Activated T-helper 9 cell treated with anti-CD3 and anti-CD28 coated beads, Interleukin-2, amount 50 U/mL, for 16 hours (primary cell): ENCODE measurements around the gene WNT10A.
"Not testable (repeated sequence)": the region's sequence is repeated elsewhere in the genome, so short reads cannot be mapped to it uniquely, and the experiment has no call there.

Experiments used
- DNase-seq: peaks from one replicate; pipeline ENCODE4 v3.0.0-alpha.2; 2020; ENCODE audit warnings: low read depth

WNT10A gene

DNA sequence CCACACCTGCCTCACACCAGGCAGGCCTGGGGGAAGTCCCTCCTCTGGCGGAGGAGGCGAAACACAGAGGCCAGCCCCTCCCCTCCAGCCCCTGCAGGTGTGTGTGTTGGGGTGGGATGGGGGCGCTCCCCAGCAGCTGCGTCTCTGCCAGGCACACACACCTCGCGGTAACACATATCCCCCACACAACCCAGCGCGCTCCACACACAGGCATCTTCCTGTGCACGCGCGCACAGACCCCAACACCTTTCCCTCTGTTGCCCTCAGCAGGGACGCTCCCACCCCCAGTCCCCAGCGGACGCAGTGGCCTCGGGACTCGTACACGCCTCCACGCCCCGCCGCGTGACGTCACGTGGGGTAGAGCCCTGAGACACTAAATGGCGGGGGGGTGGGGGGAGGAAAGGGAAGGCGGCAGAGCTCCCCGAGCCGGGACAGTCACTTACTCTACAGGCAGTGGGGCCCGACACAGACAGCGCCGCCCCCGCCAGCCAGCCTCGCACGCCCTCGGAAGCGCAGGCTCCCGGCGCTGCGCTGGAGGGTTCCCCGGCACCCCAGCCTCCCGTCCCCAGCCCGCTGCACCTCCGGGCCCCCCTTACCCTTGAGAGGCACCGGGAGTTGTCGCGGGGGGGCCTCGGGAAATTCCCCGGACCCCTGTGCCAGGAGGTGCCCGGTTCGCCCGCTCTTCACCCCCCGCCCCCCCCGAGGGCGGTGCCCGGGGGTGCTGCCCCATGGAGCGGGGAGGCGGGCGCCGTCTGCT lies at the start of gene WNT10A:
Gene WNT10A (plus strand): TSS at position 751 of the 757 bp plus-strand sequence. CDS start 144 bp downstream, outside the sequence.
- DNase-seq: peak; percentile 75

GRCh38 chr2:218831378-218831990 lies 49.2 kb upstream of the WNT10A start, which contains the start of gene PRKAG3:
Gene PRKAG3 (minus strand): TSS chr2:218831803.
- no peak for DNase-seq

DNA sequence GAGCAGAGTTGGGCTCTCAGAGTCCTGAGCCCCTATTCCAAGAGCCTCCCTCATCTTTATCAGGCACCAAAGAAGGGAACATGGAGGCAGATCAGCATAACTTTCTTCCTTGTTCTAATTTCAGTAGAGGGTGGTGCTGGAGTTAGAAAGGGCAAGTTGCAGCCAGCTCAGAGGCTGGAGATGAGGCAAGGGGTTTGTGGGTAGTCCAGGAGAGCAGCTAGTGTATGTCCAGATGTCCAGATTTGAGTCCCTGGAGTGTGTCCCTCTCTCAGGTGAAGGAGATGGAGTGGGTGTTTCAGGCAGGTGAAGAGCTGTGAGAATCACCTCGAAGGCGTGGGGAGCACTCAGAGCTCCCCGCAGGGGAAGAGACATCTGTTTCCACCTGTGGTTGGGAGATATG lies 48.6 kb upstream of the WNT10A start:
- no peak for DNase-seq

- no peak for DNase-seq
These were observed 48.1 kb upstream of the WNT10A start for GRCh38 chr2:218832520-218832919.

DNA sequence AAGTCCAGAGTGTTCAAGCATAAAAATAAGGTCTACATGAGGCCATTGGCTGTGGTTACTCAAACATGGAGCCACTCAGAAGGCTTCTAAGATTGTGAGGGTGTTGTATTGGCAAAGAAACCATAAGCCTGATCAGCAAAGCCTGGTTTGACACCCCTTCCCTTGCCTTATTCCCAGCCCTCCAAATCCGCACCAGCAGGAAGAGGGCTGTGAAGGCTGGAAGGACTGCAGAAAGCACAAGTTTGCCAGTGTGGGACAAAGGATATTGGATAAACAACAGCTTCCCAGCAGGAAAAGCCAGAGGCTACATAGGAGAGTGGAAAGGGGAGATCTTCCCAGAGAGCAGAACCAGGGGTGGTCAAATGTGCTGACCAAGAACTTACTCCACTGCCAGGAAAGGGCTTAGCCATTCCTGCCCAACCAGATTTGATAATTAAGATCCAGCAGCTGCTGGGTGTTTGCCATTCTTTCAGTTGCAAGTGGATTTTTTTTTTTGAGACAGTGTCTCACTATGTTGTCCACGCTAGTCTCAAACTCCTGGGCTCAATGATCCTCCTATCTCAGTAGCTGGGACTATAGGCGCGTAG lies 47.5 kb upstream of the WNT10A start:
- no peak for DNase-seq

DNA sequence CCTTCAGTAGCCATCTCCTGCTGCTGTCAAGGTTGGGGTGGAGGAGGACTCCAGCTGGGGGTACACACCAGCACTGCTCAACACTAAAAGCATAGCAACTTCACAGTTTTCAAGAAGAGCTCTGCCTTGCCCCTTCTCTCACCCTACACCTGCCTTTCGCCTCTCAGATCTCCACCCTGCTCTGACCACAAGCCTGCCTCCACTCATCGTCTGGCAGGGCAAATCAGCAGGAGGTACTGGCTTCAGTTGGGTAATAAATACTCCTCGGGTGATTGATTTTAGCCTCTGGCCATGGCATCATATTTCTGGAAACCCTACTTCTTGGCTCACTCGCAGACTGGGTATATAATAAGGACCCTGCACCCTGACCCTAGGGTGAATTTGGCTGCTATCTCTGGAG lies 46.0 kb upstream of the WNT10A start:
- no peak for DNase-seq

GRCh38 chr2:218837495-218837894 lies 43.2 kb upstream of the WNT10A start:
- DNase-seq: no peak

- no peak for DNase-seq
These were observed 41.2 kb upstream of the WNT10A start for GRCh38 chr2:218839430-218839829.

DNA sequence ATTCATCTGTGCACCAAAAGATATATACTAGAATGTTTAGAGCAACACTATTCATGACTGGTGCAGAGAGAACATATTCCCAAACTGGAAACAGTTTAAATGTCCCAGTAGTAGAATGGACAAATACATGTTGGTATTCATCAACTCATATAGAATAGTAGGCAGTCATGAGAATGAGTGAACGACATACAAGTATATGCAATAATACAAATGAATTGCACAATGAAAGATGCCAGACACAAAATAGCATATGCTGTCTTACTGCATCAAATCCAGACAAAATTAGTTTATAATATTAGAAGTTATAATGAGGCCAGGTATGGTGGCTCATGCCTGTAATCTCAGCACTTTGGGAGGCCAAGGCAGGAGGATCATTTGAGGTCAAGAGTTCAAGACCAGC lies 40.8 kb upstream of the WNT10A start:
- no peak for DNase-seq

DNA sequence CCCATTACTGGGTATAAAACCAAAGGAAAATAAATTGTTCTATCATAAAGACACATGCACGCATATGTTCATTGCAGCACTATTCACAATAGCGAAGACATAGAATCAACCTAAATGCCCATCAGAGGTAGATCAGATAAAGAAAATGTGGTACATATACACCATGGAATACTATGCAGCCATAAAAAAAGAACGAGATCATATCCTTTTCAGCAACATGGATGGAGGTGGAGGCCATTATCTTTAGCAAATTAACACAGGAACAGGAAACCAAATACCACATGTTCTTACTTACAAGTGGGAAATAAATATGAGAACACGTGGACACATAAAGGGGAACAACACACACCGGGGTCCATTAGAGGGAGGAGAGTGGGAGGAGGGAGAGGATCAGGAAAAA lies 36.3 kb upstream of the WNT10A start:
- DNase-seq: not testable (repeated sequence)

GRCh38 chr2:218846963-218847362 lies 33.7 kb upstream of the WNT10A start:
- not testable (repeated sequence) for DNase-seq

- DNase-seq: no peak
These were observed 30.9 kb upstream of the WNT10A start for GRCh38 chr2:218849721-218850120.

- no peak for DNase-seq
These were observed 29.9 kb upstream of the WNT10A start for GRCh38 chr2:218850796-218851195.

- DNase-seq: no peak
These were observed 29.4 kb upstream of the WNT10A start for GRCh38 chr2:218851286-218851685.

DNA sequence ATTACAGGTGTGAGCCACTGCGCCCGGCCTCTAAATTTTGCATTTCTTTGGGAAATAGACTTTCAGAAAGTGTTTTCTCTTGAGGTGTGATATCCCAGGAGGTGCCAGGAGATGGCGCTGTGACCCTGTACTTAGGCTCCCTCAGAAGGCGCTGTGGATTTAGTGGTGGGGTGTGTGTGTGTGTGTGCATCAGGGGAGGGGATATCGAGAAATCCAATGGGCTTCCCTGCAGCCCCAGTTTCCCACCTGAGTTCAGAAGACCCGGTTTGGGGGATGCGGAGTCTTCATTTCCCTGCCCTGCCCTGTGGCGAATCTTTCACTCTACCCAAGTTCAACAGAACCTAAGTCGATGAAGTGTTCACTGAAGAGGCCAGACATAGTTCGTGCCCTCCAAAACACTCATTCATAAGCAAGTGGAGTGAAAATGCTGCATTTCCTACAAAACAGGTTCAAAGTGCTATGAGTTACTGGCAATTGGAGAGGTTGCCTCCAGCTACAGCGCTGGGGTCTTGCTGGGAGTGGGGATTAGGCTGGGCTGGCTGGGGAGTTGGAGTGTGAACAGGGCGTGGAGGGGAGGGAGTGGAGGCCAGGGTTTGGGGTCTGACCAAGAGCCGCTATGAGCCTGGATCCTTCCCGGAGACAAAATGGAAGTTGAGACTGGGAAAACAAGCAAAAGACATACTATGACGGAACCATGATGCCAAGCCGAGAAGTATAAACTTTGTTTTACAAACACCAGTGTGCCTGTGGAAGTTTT lies 27.6 kb upstream of the WNT10A start:
- DNase-seq: peak; percentile 40

DNA sequence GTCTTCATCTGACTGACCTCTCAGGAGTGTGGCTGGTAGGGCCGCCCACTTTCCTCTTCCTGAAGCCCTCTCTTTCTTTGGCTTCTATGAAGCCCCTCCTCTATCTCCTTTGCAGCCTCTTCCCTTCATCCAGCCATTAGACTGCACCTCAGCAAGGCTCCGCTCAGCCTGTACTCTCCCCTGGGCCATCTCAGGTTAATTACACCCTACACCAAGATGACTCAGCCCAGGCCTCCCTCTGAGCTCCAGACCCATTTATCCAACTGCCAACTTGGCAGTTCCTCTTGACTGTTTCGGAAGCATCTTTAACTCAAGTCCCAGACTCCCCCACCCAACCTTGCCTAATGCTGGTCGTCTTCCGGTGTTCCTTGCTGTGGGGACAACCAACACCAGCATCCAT lies 26.9 kb upstream of the WNT10A start:
- DNase-seq: no peak

DNA sequence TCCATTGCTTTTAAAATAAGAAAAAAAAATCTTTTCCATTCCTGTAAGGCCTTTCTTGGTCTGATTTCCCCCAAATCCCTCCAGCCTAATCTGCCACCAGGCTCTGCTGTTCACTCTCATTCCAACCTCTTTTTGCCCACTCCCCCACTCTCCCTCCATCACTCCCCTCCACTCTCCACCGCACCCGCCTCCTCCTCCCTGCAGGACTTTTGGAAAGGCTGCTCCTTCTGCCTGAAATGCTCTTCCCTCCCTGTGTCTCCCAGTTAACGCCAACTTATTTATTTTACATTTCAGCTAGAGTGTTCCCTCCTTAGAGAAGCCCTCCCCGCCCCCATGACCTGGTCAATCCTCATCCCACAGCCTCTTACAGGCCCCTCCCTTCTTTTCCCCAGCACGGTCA lies 25.8 kb upstream of the WNT10A start:
- no peak for DNase-seq

DNA sequence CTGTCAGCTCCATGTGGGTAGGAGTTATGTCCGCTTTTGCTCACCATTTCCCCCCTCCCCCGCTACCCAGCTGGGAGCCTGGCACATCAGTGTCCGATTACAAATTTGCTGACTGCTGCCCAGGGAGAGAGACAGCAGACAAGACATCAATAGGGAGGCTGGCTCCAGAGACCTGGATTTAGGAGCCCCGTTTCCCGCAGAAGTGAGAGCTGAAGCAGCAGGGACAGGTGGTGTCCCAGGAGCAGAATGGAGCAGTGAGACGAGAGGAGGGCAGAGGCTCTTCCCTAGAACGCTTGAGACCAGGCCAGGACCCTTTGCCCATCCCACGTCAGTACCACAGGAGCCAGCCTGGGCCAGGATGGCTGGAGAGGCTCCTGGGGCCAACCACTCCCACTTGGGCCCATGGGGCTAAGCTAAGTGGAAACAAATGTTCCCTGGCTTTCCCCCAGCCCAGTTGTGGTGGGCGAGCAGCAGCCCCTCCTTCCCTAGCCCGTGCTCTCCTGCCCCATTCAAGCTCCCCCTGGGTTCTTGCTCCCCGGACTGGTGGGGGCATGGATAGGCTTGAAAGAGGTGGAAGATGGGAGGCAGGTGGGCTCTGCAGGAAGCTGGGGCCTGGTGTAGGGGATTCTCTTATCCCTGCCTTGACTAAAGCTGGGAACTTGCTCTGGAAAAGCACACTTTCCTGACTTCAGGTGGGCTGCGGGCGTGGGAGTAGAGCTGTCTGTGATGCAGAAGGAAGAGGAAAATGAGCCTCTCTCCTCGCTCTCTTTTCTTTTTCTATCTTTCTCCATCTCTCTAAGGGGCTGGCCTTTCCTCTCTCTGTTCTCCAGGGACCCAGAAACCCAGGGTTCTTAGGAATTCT lies 25.1 kb upstream of the WNT10A start:
- no peak for DNase-seq

- DNase-seq: no peak
These were observed 24.3 kb upstream of the WNT10A start for GRCh38 chr2:218856167-218856895.

- no peak for DNase-seq
These were observed 23.8 kb upstream of the WNT10A start for GRCh38 chr2:218856896-218857243.
